ENCODE results near the gene SNRNP48. TPM values are rescaled to one million over a fixed set of nuclear protein-coding genes. Genes with fewer than 3 reads are reported as not detected.

Gene SNRNP48
- total and polyA plus RNA-seq, 2 of the 8 experiments (the other 6 are each of a cell fraction or from before 2014, with no cell fraction given) = 7.7 to 21.0 TPM

- TF ChIP-seq, protein P1, sequence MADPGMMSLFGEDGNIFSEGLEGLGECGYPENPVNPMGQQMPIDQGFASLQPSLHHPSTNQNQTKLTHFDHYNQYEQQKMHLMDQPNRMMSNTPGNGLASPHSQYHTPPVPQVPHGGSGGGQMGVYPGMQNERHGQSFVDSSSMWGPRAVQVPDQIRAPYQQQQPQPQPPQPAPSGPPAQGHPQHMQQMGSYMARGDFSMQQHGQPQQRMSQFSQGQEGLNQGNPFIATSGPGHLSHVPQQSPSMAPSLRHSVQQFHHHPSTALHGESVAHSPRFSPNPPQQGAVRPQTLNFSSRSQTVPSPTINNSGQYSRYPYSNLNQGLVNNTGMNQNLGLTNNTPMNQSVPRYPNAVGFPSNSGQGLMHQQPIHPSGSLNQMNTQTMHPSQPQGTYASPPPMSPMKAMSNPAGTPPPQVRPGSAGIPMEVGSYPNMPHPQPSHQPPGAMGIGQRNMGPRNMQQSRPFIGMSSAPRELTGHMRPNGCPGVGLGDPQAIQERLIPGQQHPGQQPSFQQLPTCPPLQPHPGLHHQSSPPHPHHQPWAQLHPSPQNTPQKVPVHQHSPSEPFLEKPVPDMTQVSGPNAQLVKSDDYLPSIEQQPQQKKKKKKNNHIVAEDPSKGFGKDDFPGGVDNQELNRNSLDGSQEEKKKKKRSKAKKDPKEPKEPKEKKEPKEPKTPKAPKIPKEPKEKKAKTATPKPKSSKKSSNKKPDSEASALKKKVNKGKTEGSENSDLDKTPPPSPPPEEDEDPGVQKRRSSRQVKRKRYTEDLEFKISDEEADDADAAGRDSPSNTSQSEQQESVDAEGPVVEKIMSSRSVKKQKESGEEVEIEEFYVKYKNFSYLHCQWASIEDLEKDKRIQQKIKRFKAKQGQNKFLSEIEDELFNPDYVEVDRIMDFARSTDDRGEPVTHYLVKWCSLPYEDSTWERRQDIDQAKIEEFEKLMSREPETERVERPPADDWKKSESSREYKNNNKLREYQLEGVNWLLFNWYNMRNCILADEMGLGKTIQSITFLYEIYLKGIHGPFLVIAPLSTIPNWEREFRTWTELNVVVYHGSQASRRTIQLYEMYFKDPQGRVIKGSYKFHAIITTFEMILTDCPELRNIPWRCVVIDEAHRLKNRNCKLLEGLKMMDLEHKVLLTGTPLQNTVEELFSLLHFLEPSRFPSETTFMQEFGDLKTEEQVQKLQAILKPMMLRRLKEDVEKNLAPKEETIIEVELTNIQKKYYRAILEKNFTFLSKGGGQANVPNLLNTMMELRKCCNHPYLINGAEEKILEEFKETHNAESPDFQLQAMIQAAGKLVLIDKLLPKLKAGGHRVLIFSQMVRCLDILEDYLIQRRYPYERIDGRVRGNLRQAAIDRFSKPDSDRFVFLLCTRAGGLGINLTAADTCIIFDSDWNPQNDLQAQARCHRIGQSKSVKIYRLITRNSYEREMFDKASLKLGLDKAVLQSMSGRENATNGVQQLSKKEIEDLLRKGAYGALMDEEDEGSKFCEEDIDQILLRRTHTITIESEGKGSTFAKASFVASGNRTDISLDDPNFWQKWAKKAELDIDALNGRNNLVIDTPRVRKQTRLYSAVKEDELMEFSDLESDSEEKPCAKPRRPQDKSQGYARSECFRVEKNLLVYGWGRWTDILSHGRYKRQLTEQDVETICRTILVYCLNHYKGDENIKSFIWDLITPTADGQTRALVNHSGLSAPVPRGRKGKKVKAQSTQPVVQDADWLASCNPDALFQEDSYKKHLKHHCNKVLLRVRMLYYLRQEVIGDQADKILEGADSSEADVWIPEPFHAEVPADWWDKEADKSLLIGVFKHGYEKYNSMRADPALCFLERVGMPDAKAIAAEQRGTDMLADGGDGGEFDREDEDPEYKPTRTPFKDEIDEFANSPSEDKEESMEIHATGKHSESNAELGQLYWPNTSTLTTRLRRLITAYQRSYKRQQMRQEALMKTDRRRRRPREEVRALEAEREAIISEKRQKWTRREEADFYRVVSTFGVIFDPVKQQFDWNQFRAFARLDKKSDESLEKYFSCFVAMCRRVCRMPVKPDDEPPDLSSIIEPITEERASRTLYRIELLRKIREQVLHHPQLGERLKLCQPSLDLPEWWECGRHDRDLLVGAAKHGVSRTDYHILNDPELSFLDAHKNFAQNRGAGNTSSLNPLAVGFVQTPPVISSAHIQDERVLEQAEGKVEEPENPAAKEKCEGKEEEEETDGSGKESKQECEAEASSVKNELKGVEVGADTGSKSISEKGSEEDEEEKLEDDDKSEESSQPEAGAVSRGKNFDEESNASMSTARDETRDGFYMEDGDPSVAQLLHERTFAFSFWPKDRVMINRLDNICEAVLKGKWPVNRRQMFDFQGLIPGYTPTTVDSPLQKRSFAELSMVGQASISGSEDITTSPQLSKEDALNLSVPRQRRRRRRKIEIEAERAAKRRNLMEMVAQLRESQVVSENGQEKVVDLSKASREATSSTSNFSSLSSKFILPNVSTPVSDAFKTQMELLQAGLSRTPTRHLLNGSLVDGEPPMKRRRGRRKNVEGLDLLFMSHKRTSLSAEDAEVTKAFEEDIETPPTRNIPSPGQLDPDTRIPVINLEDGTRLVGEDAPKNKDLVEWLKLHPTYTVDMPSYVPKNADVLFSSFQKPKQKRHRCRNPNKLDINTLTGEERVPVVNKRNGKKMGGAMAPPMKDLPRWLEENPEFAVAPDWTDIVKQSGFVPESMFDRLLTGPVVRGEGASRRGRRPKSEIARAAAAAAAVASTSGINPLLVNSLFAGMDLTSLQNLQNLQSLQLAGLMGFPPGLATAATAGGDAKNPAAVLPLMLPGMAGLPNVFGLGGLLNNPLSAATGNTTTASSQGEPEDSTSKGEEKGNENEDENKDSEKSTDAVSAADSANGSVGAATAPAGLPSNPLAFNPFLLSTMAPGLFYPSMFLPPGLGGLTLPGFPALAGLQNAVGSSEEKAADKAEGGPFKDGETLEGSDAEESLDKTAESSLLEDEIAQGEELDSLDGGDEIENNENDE (IDR thresholded peaks at IDR 0.05; ENCODE audit: insufficient replicate concordance, low read length) = no peak
- no peak for TF ChIP-seq BCL11A (IDR thresholded peaks at IDR 0.05; ENCODE audit: low read depth in 2 of 2, low read length in 2 of 2)
- peak; percentile 66 for TF ChIP-seq POLR2AphosphoS5 (IDR thresholded peaks at IDR 0.05; ENCODE audit: low read depth, low read length)
- TF ChIP-seq EZH2 (IDR thresholded peaks at IDR 0.05; ENCODE audit: low read depth, low read length, severe bottlenecking) = no peak
- TF ChIP-seq SP4 (IDR thresholded peaks at IDR 0.05; ENCODE audit: low read length) = no peak
- TF ChIP-seq SIX5 (IDR thresholded peaks at IDR 0.05; ENCODE audit: low read depth, low read length) = no peak
- TF ChIP-seq BACH1 (IDR thresholded peaks at IDR 0.05; ENCODE audit: low read length) = no peak; the same call in 1 of the 2 replicates
- TF ChIP-seq RNF2 (IDR thresholded peaks at IDR 0.05; ENCODE audit: borderline replicate concordance, low read depth, low read length, missing control alignments, poor library complexity, severe bottlenecking) = no peak
- TF ChIP-seq KDM5A (IDR thresholded peaks at IDR 0.05; ENCODE audit: low read length) = no peak
Observed at GRCh38 chr6:7541175-7542064, 48.6 kb upstream of the SNRNP48 start, which contains the start of gene DSP (continued).

Measured in H1 (cell line).